WTC11 (cell line): ENCODE data around the gene SND1.

Experiments
- ATF2 ChIP-seq: sonication (generic); formaldehyde crosslinking; IDR thresholded peaks from 2 replicates; pipeline ENCODE4 v1.8.1; 2022; ENCODE audit warnings: low read depth, missing genetic modification reagents, borderline replicate concordance
- CTCF ChIP-seq: fragments of 200-600 bp; IDR thresholded peaks from 2 replicates; pipeline ENCODE4 v1.8.0; 2022; ENCODE audit warnings: antibody characterized with exemption
- E2F5 ChIP-seq: sonication (generic); formaldehyde crosslinking; IDR thresholded peaks from 2 replicates; pipeline ENCODE4 v1.8.1; 2022; ENCODE audit warnings: mild to moderate bottlenecking, moderate library complexity, missing genetic modification reagents
- ELF4 ChIP-seq: sonication (generic); formaldehyde crosslinking; IDR thresholded peaks from 2 replicates; pipeline ENCODE4 v1.8.1; 2022; ENCODE audit warnings: low read depth, mild to moderate bottlenecking, moderate library complexity, missing genetic modification reagents
- MLX ChIP-seq: sonication (generic); formaldehyde crosslinking; IDR thresholded peaks from 2 replicates; pipeline ENCODE4 v1.8.1; 2023; ENCODE audit warnings: mild to moderate bottlenecking, missing genetic modification reagents, moderate library complexity
- NFE2L1 ChIP-seq: sonication (generic); formaldehyde crosslinking; IDR thresholded peaks from 2 replicates; pipeline ENCODE4 v1.8.1; 2023; ENCODE audit warnings: missing genetic modification reagents
- TEAD4 ChIP-seq: sonication (generic); formaldehyde crosslinking; IDR thresholded peaks from 2 replicates; pipeline ENCODE4 v1.8.0; 2022; ENCODE audit warnings: mild to moderate bottlenecking, missing genetic modification reagents
- ZBTB21 ChIP-seq: sonication (generic); formaldehyde crosslinking; IDR thresholded peaks from 2 replicates; pipeline ENCODE4 v1.8.1; 2023; ENCODE audit warnings: mild to moderate bottlenecking, missing genetic modification reagents, borderline replicate concordance
- TF ChIP-seq, protein P1 (sequence below): sonication (generic); formaldehyde crosslinking; IDR thresholded peaks from 2 replicates; pipeline ENCODE4 v1.8.1; 2022; ENCODE audit warnings: missing genetic modification reagents, borderline replicate concordance
- TF ChIP-seq, protein P2 (sequence below): sonication (generic); formaldehyde crosslinking; IDR thresholded peaks from 2 replicates; pipeline ENCODE4 v1.8.1; 2022; ENCODE audit warnings: mild to moderate bottlenecking, missing genetic modification reagents, moderate library complexity, borderline replicate concordance
- TF ChIP-seq, protein P3 (sequence below): sonication (generic); formaldehyde crosslinking; IDR thresholded peaks from 2 replicates; pipeline ENCODE4 v1.8.1; 2022; ENCODE audit warnings: low read depth, mild to moderate bottlenecking, moderate library complexity, missing genetic modification reagents, borderline replicate concordance

- TF ChIP-seq CTCF (no peak), TEAD4 (CRISPR knock-in tag) (no peak), ATF2 (CRISPR knock-in tag) (no peak), NFE2L1 (CRISPR knock-in tag) (no peak), ELF4 (CRISPR knock-in tag) (no peak), ZBTB21 (CRISPR knock-in tag) (no peak), E2F5 (CRISPR knock-in tag) (no peak), MLX (CRISPR knock-in tag) (no peak)
- TF ChIP-seq, protein P1, sequence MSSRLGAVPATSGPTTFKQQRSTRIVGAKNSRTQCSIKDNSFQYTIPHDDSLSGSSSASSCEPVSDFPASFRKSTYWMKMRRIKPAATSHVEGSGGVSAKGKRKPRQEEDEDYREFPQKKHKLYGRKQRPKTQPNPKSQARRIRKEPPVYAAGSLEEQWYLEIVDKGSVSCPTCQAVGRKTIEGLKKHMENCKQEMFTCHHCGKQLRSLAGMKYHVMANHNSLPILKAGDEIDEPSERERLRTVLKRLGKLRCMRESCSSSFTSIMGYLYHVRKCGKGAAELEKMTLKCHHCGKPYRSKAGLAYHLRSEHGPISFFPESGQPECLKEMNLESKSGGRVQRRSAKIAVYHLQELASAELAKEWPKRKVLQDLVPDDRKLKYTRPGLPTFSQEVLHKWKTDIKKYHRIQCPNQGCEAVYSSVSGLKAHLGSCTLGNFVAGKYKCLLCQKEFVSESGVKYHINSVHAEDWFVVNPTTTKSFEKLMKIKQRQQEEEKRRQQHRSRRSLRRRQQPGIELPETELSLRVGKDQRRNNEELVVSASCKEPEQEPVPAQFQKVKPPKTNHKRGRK (CRISPR knock-in tag) = no peak
- TF ChIP-seq, protein P2, sequence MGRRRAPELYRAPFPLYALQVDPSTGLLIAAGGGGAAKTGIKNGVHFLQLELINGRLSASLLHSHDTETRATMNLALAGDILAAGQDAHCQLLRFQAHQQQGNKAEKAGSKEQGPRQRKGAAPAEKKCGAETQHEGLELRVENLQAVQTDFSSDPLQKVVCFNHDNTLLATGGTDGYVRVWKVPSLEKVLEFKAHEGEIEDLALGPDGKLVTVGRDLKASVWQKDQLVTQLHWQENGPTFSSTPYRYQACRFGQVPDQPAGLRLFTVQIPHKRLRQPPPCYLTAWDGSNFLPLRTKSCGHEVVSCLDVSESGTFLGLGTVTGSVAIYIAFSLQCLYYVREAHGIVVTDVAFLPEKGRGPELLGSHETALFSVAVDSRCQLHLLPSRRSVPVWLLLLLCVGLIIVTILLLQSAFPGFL (CRISPR knock-in tag) = no peak
- TF ChIP-seq, protein P3, sequence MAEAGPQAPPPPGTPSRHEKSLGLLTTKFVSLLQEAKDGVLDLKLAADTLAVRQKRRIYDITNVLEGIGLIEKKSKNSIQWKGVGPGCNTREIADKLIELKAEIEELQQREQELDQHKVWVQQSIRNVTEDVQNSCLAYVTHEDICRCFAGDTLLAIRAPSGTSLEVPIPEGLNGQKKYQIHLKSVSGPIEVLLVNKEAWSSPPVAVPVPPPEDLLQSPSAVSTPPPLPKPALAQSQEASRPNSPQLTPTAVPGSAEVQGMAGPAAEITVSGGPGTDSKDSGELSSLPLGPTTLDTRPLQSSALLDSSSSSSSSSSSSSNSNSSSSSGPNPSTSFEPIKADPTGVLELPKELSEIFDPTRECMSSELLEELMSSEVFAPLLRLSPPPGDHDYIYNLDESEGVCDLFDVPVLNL (CRISPR knock-in tag) = no peak
These were observed 181.6 kb downstream of the SND1 start for GRCh38 chr7:127833641-127834040.
